GM13976 (cell line): Measurements from ENCODE around the gene CENATAC.

Source experiments
- DNase-seq: peaks from one replicate; pipeline ENCODE4 v3.0.0; 2012; ENCODE audit warnings: low spot score
- CTCF ChIP-seq: IDR thresholded peaks from 2 replicates; pipeline ENCODE4 v1.5.1; 2012; ENCODE audit warnings: borderline replicate concordance, mild to moderate bottlenecking; ENCODE audit not compliant: insufficient read depth; ENCODE audit errors: extremely low read depth, missing control alignments, control extremely low read depth
- in situ Hi-C: fragments of 300-500 bp; cut with MboI; formaldehyde crosslinking; loops from one replicate; pipeline ENCODE4 v1.12.0; 2022; ENCODE audit warnings: low sequenced_read_pairs, mixed read lengths, inconsistent platforms; ENCODE audit not compliant: unreplicated experiment

Gene CENATAC

GRCh38 chr11:119025978-119026766 lies 28.2 kb downstream of the CENATAC start:
- in situ Hi-C loops, result no loop called here

GRCh38 chr11:119026970-119027369 lies 29.0 kb downstream of the CENATAC start:
- peak; percentile 8 for DNase-seq
- in situ Hi-C loops, result no loop called here
- no peak for TF ChIP-seq CTCF

More at GRCh38 chr11:119025978-119026766, 28.2 kb downstream of the CENATAC start:
- peak; percentile 15 for DNase-seq
- no peak for TF ChIP-seq CTCF

- no peak for TF ChIP-seq CTCF
- no peak for DNase-seq
- in situ Hi-C loops, result no loop called here
Measured at GRCh38 chr11:119027561-119028345, 29.8 kb downstream of the CENATAC start.

GRCh38 chr11:119028346-119029068 lies 30.6 kb downstream of the CENATAC start:
- in situ Hi-C loops, result no loop called here
- no peak for DNase-seq
- no peak for TF ChIP-seq CTCF

DNA sequence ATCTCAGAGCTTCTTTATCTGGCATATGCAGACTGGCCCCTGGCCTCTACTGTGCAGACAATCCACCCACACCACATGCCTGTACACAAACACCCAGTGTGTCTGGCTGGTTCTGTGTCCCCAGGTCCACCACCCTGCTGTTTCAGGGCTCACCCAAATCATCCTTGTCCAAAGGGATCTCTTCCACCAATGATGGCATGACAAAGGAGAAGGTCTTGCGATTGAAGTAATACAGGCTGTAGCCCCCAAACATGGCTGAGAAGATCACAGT lies 31.1 kb downstream of the CENATAC start:
- in situ Hi-C loops, result no loop called here
- no peak for TF ChIP-seq CTCF
- DNase-seq, result no peak

DNA sequence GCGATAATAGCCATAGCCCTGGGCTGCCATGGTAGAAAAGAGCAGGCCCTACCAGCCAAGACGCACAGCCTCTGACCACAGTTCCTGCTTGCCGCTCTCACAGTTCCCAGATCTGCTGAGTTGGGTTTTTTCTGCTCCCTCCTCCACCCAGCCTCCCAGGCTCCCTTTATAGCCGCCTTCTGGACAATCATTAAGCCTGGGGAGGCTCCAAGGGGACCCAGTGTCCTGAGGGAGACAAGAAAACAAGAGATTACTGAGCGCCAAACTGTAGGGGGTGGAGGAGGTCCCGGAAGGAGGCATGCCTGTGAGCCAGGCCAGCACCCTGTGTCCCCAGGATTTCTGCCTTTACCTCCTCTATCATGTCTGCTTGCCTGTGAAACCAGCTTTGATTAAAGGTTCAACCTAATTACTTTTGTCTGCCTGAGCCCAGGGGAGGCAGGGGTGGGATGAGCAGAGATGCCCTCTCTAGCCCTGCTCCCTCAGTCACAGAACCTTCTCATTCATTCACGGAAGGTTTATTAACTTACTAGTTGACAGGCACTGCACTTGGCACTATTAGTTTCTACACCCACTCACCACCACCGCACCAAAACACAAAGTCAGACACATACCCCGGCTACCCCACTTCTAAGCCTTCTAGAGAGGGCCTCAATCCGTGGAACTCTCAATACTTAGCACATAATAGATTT lies 31.5 kb downstream of the CENATAC start:
- peak; percentile 51 for DNase-seq
- in situ Hi-C loops, result no loop called here
- TF ChIP-seq CTCF, result no peak
